ENCODE results near the gene DND1.
"Not testable (repeated sequence)": the region's sequence is repeated elsewhere in the genome, so short reads cannot be mapped to it uniquely, and the experiment has no call there.

DND1 gene

GRCh38 chr5:140628711-140629110 is 44.7 kb downstream of the DND1 start:
- no peak for DNase-seq

GRCh38 chr5:140627972-140628371 is 45.4 kb downstream of the DND1 start:
- no peak for DNase-seq

GRCh38 chr5:140624886-140625285 is 48.5 kb downstream of the DND1 start:
- DNase-seq = not testable (repeated sequence)

GRCh38 chr5:140623061-140623460 is 50.3 kb downstream of the DND1 start:
- not testable (repeated sequence) for DNase-seq

- DNase-seq = no peak
These were observed 51.1 kb downstream of the DND1 start for GRCh38 chr5:140622301-140622700.
